PFSK-1 (cell line): ENCODE results near the gene INPP5A.

Experiments used
- FOXP2 ChIP-seq: optimal IDR thresholded peaks from 2 replicates; pipeline ENCODE3; 2011; ENCODE audit warnings: borderline replicate concordance, control low read depth, inconsistent platforms; ENCODE audit not compliant: insufficient read depth; ENCODE audit errors: extremely low read length, extremely low read depth
- POLR2AphosphoS5 ChIP-seq: IDR thresholded peaks from 2 replicates; pipeline ENCODE4 v1.6.1; 2012; ENCODE audit warnings: low read depth, mild to moderate bottlenecking, control low read depth, low read length, moderate library complexity
- SIN3A ChIP-seq: IDR thresholded peaks from 2 replicates; pipeline ENCODE4 v1.6.1; 2012; ENCODE audit warnings: mild to moderate bottlenecking, low read length, moderate library complexity, borderline replicate concordance; ENCODE audit not compliant: insufficient read depth
- TAF1 ChIP-seq: IDR thresholded peaks from 2 replicates; pipeline ENCODE4 v1.6.1; 2012; ENCODE audit warnings: low read length, control low read depth, borderline replicate concordance; ENCODE audit not compliant: insufficient read depth
- TF ChIP-seq, protein P1 (sequence below), 2 experiments: IDR thresholded peaks; 2 replicates each; pipeline versions ENCODE4 v1.6.1 to v1.8.0; 2011 to 2012; ENCODE audit warnings: low read depth in 2 of 2, low read length in 2 of 2, control low read depth in 1 of 2, inconsistent platforms in 1 of 2, mild to moderate bottlenecking in 1 of 2, moderate library complexity in 1 of 2; ENCODE audit not compliant: insufficient read depth in 1 of 2

DNA sequence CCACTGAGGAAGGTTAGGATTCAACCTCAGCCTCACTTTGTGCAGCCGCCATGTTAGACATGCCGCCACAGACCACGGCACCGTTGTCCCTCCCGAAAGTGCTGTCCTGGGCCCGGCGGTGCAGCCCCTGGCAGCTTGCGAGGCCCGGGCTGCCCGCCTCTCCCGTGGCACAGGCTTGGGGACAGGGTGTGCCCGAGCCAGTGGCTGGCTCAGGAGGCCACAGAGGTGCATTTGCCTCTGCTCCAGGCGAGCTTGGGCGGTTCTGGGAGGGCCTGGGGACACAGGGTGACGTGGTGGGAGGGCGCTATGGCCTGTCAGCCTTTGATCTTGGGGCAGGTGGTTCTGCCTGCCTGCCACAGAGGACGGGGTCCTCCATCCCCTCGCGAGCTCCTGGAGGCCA lies 207.3 kb downstream of the INPP5A start:
- TF ChIP-seq, protein P1, sequence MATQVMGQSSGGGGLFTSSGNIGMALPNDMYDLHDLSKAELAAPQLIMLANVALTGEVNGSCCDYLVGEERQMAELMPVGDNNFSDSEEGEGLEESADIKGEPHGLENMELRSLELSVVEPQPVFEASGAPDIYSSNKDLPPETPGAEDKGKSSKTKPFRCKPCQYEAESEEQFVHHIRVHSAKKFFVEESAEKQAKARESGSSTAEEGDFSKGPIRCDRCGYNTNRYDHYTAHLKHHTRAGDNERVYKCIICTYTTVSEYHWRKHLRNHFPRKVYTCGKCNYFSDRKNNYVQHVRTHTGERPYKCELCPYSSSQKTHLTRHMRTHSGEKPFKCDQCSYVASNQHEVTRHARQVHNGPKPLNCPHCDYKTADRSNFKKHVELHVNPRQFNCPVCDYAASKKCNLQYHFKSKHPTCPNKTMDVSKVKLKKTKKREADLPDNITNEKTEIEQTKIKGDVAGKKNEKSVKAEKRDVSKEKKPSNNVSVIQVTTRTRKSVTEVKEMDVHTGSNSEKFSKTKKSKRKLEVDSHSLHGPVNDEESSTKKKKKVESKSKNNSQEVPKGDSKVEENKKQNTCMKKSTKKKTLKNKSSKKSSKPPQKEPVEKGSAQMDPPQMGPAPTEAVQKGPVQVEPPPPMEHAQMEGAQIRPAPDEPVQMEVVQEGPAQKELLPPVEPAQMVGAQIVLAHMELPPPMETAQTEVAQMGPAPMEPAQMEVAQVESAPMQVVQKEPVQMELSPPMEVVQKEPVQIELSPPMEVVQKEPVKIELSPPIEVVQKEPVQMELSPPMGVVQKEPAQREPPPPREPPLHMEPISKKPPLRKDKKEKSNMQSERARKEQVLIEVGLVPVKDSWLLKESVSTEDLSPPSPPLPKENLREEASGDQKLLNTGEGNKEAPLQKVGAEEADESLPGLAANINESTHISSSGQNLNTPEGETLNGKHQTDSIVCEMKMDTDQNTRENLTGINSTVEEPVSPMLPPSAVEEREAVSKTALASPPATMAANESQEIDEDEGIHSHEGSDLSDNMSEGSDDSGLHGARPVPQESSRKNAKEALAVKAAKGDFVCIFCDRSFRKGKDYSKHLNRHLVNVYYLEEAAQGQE (IDR thresholded peaks at IDR 0.05; ENCODE audit: insufficient read depth in 1 of 2, low read depth in 2 of 2, low read length in 2 of 2): no peak
- TF ChIP-seq TAF1: no peak
- no peak for TF ChIP-seq POLR2AphosphoS5
- TF ChIP-seq SIN3A: no peak
- TF ChIP-seq FOXP2: no peak
